ENCODE results near the gene GTF2E1. TPM values are rescaled to one million over a fixed set of nuclear protein-coding genes. Genes with fewer than 3 reads are reported as not detected.
"Not testable (repeated sequence)": the region's sequence is repeated elsewhere in the genome, so short reads cannot be mapped to it uniquely, and the experiment has no call there.

GTF2E1 gene
- total and polyA plus RNA-seq, 8 donors, result 2.7 to 9.7 (median 6.5) TPM

DNA sequence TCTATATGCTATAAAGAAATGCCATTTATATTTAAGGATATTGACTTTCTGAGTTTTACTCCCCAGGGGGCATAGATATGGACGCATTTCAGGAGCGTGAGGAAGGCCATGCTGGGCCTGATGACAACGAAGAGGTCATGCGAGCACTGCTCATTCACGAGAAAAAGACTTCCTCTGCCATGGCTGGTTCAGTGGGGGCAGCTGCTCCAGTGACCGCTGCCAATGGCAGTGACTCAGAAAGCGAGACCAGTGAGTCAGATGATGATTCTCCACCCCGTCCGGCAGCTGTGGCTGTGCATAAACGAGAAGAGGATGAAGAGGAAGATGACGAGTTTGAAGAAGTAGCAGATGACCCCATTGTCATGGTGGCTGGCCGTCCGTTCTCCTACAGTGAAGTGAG is 38.4 kb downstream of the GTF2E1 start:
- 90 to 94% methylated on average over 13 of the region's 13 CpGs for WGBS, 2 donors
- H3K4me1 ChIP-seq, result no peaks in the 10 kb centered on the region
- intact Hi-C loops (cut with DNase I), result no loop called here
- no peaks in the 10 kb centered on the region for H3K9me3 ChIP-seq
- no peak for ATAC-seq
- TF ChIP-seq, protein P1, sequence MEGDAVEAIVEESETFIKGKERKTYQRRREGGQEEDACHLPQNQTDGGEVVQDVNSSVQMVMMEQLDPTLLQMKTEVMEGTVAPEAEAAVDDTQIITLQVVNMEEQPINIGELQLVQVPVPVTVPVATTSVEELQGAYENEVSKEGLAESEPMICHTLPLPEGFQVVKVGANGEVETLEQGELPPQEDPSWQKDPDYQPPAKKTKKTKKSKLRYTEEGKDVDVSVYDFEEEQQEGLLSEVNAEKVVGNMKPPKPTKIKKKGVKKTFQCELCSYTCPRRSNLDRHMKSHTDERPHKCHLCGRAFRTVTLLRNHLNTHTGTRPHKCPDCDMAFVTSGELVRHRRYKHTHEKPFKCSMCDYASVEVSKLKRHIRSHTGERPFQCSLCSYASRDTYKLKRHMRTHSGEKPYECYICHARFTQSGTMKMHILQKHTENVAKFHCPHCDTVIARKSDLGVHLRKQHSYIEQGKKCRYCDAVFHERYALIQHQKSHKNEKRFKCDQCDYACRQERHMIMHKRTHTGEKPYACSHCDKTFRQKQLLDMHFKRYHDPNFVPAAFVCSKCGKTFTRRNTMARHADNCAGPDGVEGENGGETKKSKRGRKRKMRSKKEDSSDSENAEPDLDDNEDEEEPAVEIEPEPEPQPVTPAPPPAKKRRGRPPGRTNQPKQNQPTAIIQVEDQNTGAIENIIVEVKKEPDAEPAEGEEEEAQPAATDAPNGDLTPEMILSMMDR (IDR thresholded peaks at IDR 0.05), result no peak
- no peak for FAIRE-seq
- H3K27me3 ChIP-seq, result no peaks in the 10 kb centered on the region
- H3K4me3 ChIP-seq, result no peak overlapping the region
- no peak for DNase-seq
- H3K36me3 ChIP-seq, result peaks cover 0 to 12% (median 5%) of the 10 kb centered on the region in 3 donors
- no peak overlapping the region for H3K27ac ChIP-seq

- 63 to 76% methylated on average over 5 of the region's 5 CpGs for WGBS, 2 donors
- not testable (repeated sequence) for DNase-seq, ATAC-seq
These were observed 43.3 kb downstream of the GTF2E1 start for GRCh38 chr3:120785832-120786231.

DNA sequence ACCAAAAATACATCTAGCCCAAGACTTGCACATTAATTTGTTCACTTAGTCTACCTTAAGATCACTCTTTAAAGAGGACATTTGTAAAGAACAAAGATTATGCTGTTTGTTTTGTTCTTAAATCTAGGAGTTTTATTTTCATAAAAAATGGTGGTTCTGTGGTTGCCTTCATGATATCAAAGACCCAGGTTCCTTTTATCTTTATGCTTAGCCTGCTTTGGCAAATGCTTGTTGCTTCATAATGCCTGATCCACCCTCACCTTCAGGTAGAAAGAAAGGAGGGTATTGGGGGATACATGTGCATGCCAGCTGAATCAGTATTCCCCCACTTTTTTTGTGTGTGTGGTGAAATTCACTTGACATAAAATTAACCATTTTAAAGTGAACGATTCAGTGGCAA is 48.5 kb downstream of the GTF2E1 start:
- Histone ChIP-seq H3K27ac (no peak overlapping the region), H3K4me1 (no peaks in the 10 kb centered on the region), H3K9me3 (no peaks in the 10 kb centered on the region), H3K27me3 (no peaks in the 10 kb centered on the region), H3K4me3 (no peak overlapping the region), H3K36me3 (no peaks in the 10 kb centered on the region)
- DNase-seq (no peak), FAIRE-seq (no peak), ATAC-seq (no peak)
- TF ChIP-seq, protein P1 (IDR thresholded peaks at IDR 0.05), result no peak
- 68 to 79% methylated on average over 1 of the region's 1 CpG for WGBS, 2 donors
- intact Hi-C loops (cut with DNase I), result loop anchor here in 1 of 3 donors (5.0 kb wide), 1 partner anchor 229 kb away; no protein-coding TSS in a partner anchor

More at GRCh38 chr3:120785832-120786231, 43.3 kb downstream of the GTF2E1 start:
- H3K27ac ChIP-seq; intact Hi-C loops (cut with DNase I); H3K4me1 ChIP-seq; H3K27me3 ChIP-seq; FAIRE-seq; H3K36me3 ChIP-seq; H3K9me3 ChIP-seq; H3K4me3 ChIP-seq: not testable (repeated sequence)

DNA sequence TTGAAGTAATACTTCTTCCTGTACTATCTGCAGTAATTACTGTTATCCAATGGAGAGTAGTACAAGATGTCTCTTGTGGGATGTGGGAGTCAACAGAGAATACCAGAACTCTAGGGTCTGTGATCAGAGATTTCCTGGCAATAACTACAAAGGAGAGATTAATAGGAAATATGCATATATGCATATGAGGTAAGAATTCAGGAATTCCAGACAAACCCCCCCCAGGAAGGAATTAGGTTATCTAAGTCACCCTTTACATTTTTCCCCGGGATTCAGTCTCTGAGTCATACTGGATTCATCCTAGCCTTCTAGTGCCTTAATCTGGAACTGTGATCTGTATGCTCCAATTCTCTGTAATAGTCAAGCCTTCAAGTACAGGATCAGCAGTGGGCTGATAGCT is 49.4 kb downstream of the GTF2E1 start:
- Histone ChIP-seq H3K4me3 (no peak overlapping the region), H3K27ac (no peak overlapping the region), H3K36me3 (no peaks in the 10 kb centered on the region), H3K9me3 (no peaks in the 10 kb centered on the region), H3K27me3 (no peaks in the 10 kb centered on the region), H3K4me1 (no peaks in the 10 kb centered on the region)
- ATAC-seq (no peak), DNase-seq (no peak), FAIRE-seq (no peak)
- TF ChIP-seq, protein P1 (IDR thresholded peaks at IDR 0.05), result no peak
- intact Hi-C loops (cut with DNase I), result loop anchor here in 1 of 3 donors (5.0 kb wide), 1 partner anchor 230 kb away; no protein-coding TSS in a partner anchor
- 72 to 90% methylated on average over 1 of the region's 1 CpG for WGBS, 2 donors

GRCh38 chr3:120793601-120794000 is 51.1 kb downstream of the GTF2E1 start:
- H3K4me3 ChIP-seq, result no peak overlapping the region
- H3K36me3 ChIP-seq, result no peaks in the 10 kb centered on the region
- TF ChIP-seq, protein P1 (IDR thresholded peaks at IDR 0.05), result no peak
- no peaks in the 10 kb centered on the region for H3K27me3 ChIP-seq
- DNase-seq, result no peak
- H3K27ac ChIP-seq, result no peak overlapping the region
- H3K9me3 ChIP-seq, result no peaks in the 10 kb centered on the region
- 77 to 88% methylated on average over 1 of the region's 1 CpG for WGBS, 2 donors
- FAIRE-seq, result no peak
- intact Hi-C loops (cut with DNase I), result loop anchor here in 1 of 3 donors (5.0 kb wide), 1 partner anchor 231 kb away; no protein-coding TSS in a partner anchor
- ATAC-seq, result no peak
- no peaks in the 10 kb centered on the region for H3K4me1 ChIP-seq

All from pancreas (tissue), 10 donors.